ENCODE measurements around the gene CD96.

CD96 gene

GRCh38 chr3:111595232-111595631 lies 53.2 kb downstream of the CD96 start, which contains the start of gene ZBED2:
Gene ZBED2, minus strand, starts transcription at chr3:111595346. Its CDS starts 1,145 bp downstream, at chr3:111594201.
- DNase-seq (ENCODE audit: low read depth): peak; percentile 98
- no peak for TF ChIP-seq CTCF (IDR thresholded peaks at IDR 0.05; ENCODE audit: insufficient read depth, low read depth, low read length, missing control alignments)
- H3K4me3 ChIP-seq (ENCODE audit: low read length): peak within 1 kb of the TSS; percentile 1

GRCh38 chr3:111596328-111596727 lies 54.3 kb downstream of the CD96 start:
- TF ChIP-seq CTCF (IDR thresholded peaks at IDR 0.05; ENCODE audit: insufficient read depth, low read depth, low read length, missing control alignments): no peak
- no peak overlapping the region for H3K4me3 ChIP-seq (ENCODE audit: low read length)
- DNase-seq (ENCODE audit: low read depth): no peak

GRCh38 chr3:111598139-111598538 lies 56.1 kb downstream of the CD96 start:
- TF ChIP-seq CTCF (IDR thresholded peaks at IDR 0.05; ENCODE audit: insufficient read depth, low read depth, low read length, missing control alignments): no peak
- no peak overlapping the region for H3K4me3 ChIP-seq (ENCODE audit: low read length)

GRCh38 chr3:111598552-111598951 lies 56.6 kb downstream of the CD96 start:
- TF ChIP-seq CTCF (IDR thresholded peaks at IDR 0.05; ENCODE audit: insufficient read depth, low read depth, low read length, missing control alignments): no peak
- no peak for DNase-seq (ENCODE audit: low read depth)
- H3K4me3 ChIP-seq (ENCODE audit: low read length): no peak overlapping the region

More at GRCh38 chr3:111598139-111598538, 56.1 kb downstream of the CD96 start:
- DNase-seq (ENCODE audit: low read depth): no peak

- H3K4me3 ChIP-seq (ENCODE audit: low read length): no peak overlapping the region
- peak; percentile 36 for DNase-seq (ENCODE audit: low read depth)
- no peak for TF ChIP-seq CTCF (IDR thresholded peaks at IDR 0.05; ENCODE audit: insufficient read depth, low read depth, low read length, missing control alignments)
Measured at GRCh38 chr3:111601810-111602209, 59.8 kb downstream of the CD96 start.

- no peak overlapping the region for H3K4me3 ChIP-seq (ENCODE audit: low read length)
- TF ChIP-seq CTCF (IDR thresholded peaks at IDR 0.05; ENCODE audit: insufficient read depth, low read depth, low read length, missing control alignments): no peak
- DNase-seq (ENCODE audit: low read depth): no peak
Measured at GRCh38 chr3:111603679-111604078, 61.7 kb downstream of the CD96 start.

GRCh38 chr3:111604119-111604518 lies 62.1 kb downstream of the CD96 start:
- TF ChIP-seq CTCF (IDR thresholded peaks at IDR 0.05; ENCODE audit: insufficient read depth, low read depth, low read length, missing control alignments): no peak
- H3K4me3 ChIP-seq (ENCODE audit: low read length): no peak overlapping the region
- no peak for DNase-seq (ENCODE audit: low read depth)

Measured in epithelial cell of esophagus (primary cell).